HepG2 (cell line): ENCODE measurements around the gene CHST2. TPM values are rescaled to one million over a fixed set of nuclear protein-coding genes. Genes with fewer than 3 reads are reported as not detected.

ENCODE experiments used
- ATAC-seq: fragments of 200-7000 bp; cut with Tn5 transposase; 3 replicates; pipeline ENCODE4 v1.9.1; 2020; ENCODE audit warnings: mild to moderate bottlenecking, moderate library complexity
- BruUV-seq: library from RNA; stranded (reverse); fragments of 400-500 nt; replicated peaks from 2 replicates; lab custom pipeline; 2021; lab: Mats Ljungman, UMichigan
- CTCF ChIA-PET: fragments of 300-600 bp; formaldehyde crosslinking; extraction: SDS; loops from one replicate; lab custom pipeline; 2021; ENCODE audit warnings: low total read pairs, inconsistent platforms, low intra/inter-chr PET ratio; lab: Yijun Ruan, JAX
- POLR2A ChIA-PET: fragments of 350-600 bp; sonication (Branson Sonifier 250); formaldehyde crosslinking; loops from one replicate; lab custom pipeline; 2020; ENCODE audit warnings: antibody characterized with exemption, inconsistent platforms; lab: Yijun Ruan, JAX
- DNase-seq: peaks from one replicate; pipeline ENCODE4 v3.0.0-alpha.2; 2015; ENCODE audit warnings: low spot score
- FAIRE-seq: peaks from 3 replicates; lab custom pipeline; 2011; peaks lifted over from hg19 to GRCh38; lab: Jason Lieb, UNC
- H2AFZ ChIP-seq: one replicate; pipeline ENCODE4 v1.6.1; 2011; ENCODE audit warnings: low read length, inconsistent platforms
- H3K27ac ChIP-seq: fragments of 300-600 bp; 3 replicates; pipeline ENCODE4 v1.8.0; 2011; ENCODE audit warnings: mixed run types, mild to moderate bottlenecking, mixed read lengths, low read length, inconsistent platforms; ENCODE audit not compliant: insufficient read depth; ENCODE audit errors: extremely low read length
- H3K27me3 ChIP-seq, 2 experiments: fragments of 200-600 bp in 1 of 2; 2 replicates in 1 of 2; 3 replicates in 1 of 2; pipeline versions ENCODE4 v1.6.0 to v1.8.0; 2011; ENCODE audit warnings: low read length in 2 of 2, mild to moderate bottlenecking in 2 of 2, moderate library complexity in 2 of 2, inconsistent platforms in 1 of 2; ENCODE audit not compliant: insufficient read depth in 2 of 2, control insufficient read depth in 1 of 2
- H3K36me3 ChIP-seq, 2 experiments: fragments of 200-600 bp in 1 of 2; replicated peaks in 1 of 2; 2 replicates in 1 of 2; 3 replicates in 1 of 2; pipeline versions ENCODE4 v1.5.1 to v1.8.0; 2011; ENCODE audit warnings: low read length in 2 of 2, inconsistent platforms in 1 of 2; ENCODE audit not compliant: insufficient read depth in 2 of 2, control insufficient read depth in 1 of 2
- H3K4me1 ChIP-seq: 2 replicates; pipeline ENCODE4 v1.5.1; 2012; ENCODE audit warnings: low read length, inconsistent platforms; ENCODE audit not compliant: insufficient read depth
- H3K4me2 ChIP-seq: 2 replicates; pipeline ENCODE4 v1.6.0; 2011; ENCODE audit warnings: low read depth, low read length, inconsistent platforms
- H3K4me3 ChIP-seq, 3 experiments: fragments of 200-600 bp in 1 of 3; sonication (generic), shearing (Covaris generic) in 1 of 3; replicated peaks in 1 of 3; 2 replicates each; pipeline ENCODE4 v1.5.1; 2011 to 2016; ENCODE audit warnings: low read length in 3 of 3, inconsistent platforms in 2 of 3, low read depth in 2 of 3, mild to moderate bottlenecking in 2 of 3, control low read depth in 1 of 3, mixed read lengths in 1 of 3; ENCODE audit not compliant: insufficient read depth in 1 of 3
- H3K79me2 ChIP-seq: one replicate; pipeline ENCODE4 v1.6.1; 2011; ENCODE audit warnings: low read length, inconsistent platforms; ENCODE audit not compliant: insufficient read depth
- H3K9ac ChIP-seq: 2 replicates; pipeline ENCODE4 v1.6.0; 2011; ENCODE audit warnings: mild to moderate bottlenecking, low read depth, low read length, inconsistent platforms; ENCODE audit not compliant: insufficient read depth
- H3K9me3 ChIP-seq: 2 replicates; pipeline ENCODE4 v1.5.1; 2012; ENCODE audit warnings: mild to moderate bottlenecking, low read length
- H4K20me1 ChIP-seq: 2 replicates; pipeline ENCODE4 v1.6.0; 2011; ENCODE audit warnings: inconsistent platforms, mild to moderate bottlenecking, low read length, moderate library complexity; ENCODE audit not compliant: insufficient read depth
- DPF2 ChIP-seq: sonication (generic); formaldehyde crosslinking; IDR thresholded peaks from 2 replicates; pipeline ENCODE4 v1.4.0; 2020; ENCODE audit warnings: mild to moderate bottlenecking, low read depth, missing genetic modification reagents, borderline replicate concordance
- FOXJ3 ChIP-seq: sonication (generic); formaldehyde crosslinking; IDR thresholded peaks from 2 replicates; pipeline ENCODE4 v1.4.0; 2020; ENCODE audit warnings: missing genetic modification reagents, mild to moderate bottlenecking, borderline replicate concordance
- MYPOP ChIP-seq: sonication (generic); formaldehyde crosslinking; IDR thresholded peaks from 2 replicates; pipeline ENCODE4 v1.8.1; 2023; ENCODE audit warnings: mild to moderate bottlenecking, moderate library complexity, missing genetic modification reagents
- RFXAP ChIP-seq: sonication (generic); formaldehyde crosslinking; IDR thresholded peaks from 2 replicates; pipeline ENCODE4 v1.4.0; 2020; ENCODE audit warnings: missing genetic modification reagents, borderline replicate concordance
- STAG1 ChIP-seq: sonication (generic); formaldehyde crosslinking; IDR thresholded peaks from 2 replicates; pipeline ENCODE4 v1.4.0; 2020; ENCODE audit warnings: missing genetic modification reagents
- TSC22D2 ChIP-seq: sonication (generic); formaldehyde crosslinking; IDR thresholded peaks from 2 replicates; pipeline ENCODE4 v1.5.1; 2020; ENCODE audit warnings: missing genetic modification reagents, mild to moderate bottlenecking, borderline replicate concordance
- ZBTB46 ChIP-seq: sonication (generic); formaldehyde crosslinking; IDR thresholded peaks from 2 replicates; pipeline ENCODE4 v1.4.0; 2020; ENCODE audit warnings: mild to moderate bottlenecking, missing genetic modification reagents, borderline replicate concordance
- ZBTB7A ChIP-seq: sonication (generic); formaldehyde crosslinking; IDR thresholded peaks from 2 replicates; pipeline ENCODE4 v1.8.0; 2022; ENCODE audit warnings: mild to moderate bottlenecking, missing genetic modification reagents
- ZNF280D ChIP-seq: sonication (generic); formaldehyde crosslinking; IDR thresholded peaks from 2 replicates; pipeline ENCODE4 v1.5.1; 2020; ENCODE audit warnings: mild to moderate bottlenecking, missing genetic modification reagents
- ZNF503 ChIP-seq: sonication (generic); formaldehyde crosslinking; IDR thresholded peaks from 2 replicates; pipeline ENCODE4 v1.4.0; 2020; ENCODE audit warnings: missing genetic modification reagents
- ZNF577 ChIP-seq: sonication (generic); formaldehyde crosslinking; IDR thresholded peaks from 2 replicates; pipeline ENCODE4 v1.4.0; 2020; ENCODE audit warnings: mild to moderate bottlenecking, low read depth, missing genetic modification reagents, borderline replicate concordance
- ZNF776 ChIP-seq: sonication (generic); formaldehyde crosslinking; IDR thresholded peaks from 2 replicates; pipeline ENCODE4 v1.4.0; 2020; ENCODE audit warnings: mild to moderate bottlenecking, missing genetic modification reagents
- whole genome bisulfite sequencing: methylation state at CpG from one replicate; pipeline ENCODE4 v1.1.6; 2017; ENCODE audit warnings: low lambda C conversion rate; 5-methylcytosine and 5-hydroxymethylcytosine counted together
- in situ Hi-C: cut with HindIII; loops from 2 replicates; pipeline ENCODE4 v1.10.0; 2017; ENCODE audit warnings: low pct_unique_long_range_greater_than_20kb; ENCODE audit not compliant: extremely low pct_ligation_motif_present
- intact Hi-C: fragments of 100-400 bp; cut with micrococcal nuclease; formaldehyde crosslinking; loops from one replicate; pipeline ENCODE4 v1.10.0; 2022; ENCODE audit not compliant: unreplicated experiment
- polyA plus RNA-seq, 8 experiments: library from polyadenylated mRNA; depleted of rRNA in 3 of 8; stranded (reverse) in 7 of 8; unstranded in 1 of 8; fragments of >200 nt; fragmentation: Illumina TruSeq in 4 of 8; extraction: Trizol in 4 of 8; gene quantifications; 2 replicates each; pipeline versions ENCODE4 v1.2.1 to v1.2.3, GENCODE V29; 2011 to 2016; ENCODE audit warnings: low read depth in 4 of 8, missing spikeins in 1 of 8, mixed read lengths in 1 of 8; ENCODE audit not compliant: insufficient read depth in 1 of 8
- total RNA-seq, 5 experiments: library from RNA; depleted of rRNA; stranded (reverse); fragments of >200 nt; fragmentation: Illumina TruSeq; extraction: Trizol; gene quantifications; 2 replicates each; pipeline ENCODE4 v1.2.3, GENCODE V29; 2016; ENCODE audit warnings: low read depth in 1 of 5

Gene CHST2
- total and polyA plus RNA-seq, 2 of the 13 experiments (the other 11 are each of a cell fraction or from before 2014, with no cell fraction given): not detected

GRCh38 chr3:143099690-143100089 is 19.9 kb upstream of the CHST2 start:
- DNase-seq (no peak), FAIRE-seq (no peak), ATAC-seq (no peak)
- 5% methylated on average over 2 of the region's 2 CpGs for WGBS
- BruUV-seq: no TSS peak
- Histone ChIP-seq H3K27me3 (no peaks in the 10 kb centered on the region; a peak in 1 of 5 replicates), H3K79me2 (no peaks in the 10 kb centered on the region), H4K20me1 (no peaks in the 10 kb centered on the region), H3K4me3 (no peak overlapping the region), H3K36me3 (no peaks in the 10 kb centered on the region), H3K27ac (no peak overlapping the region), H3K9me3 (peaks cover 4% of the 10 kb centered on the region; the same call in 1 of the 2 replicates), H3K4me2 (no peak overlapping the region), H3K9ac (no peak overlapping the region), H3K4me1 (no peaks in the 10 kb centered on the region), H2AFZ (no peak overlapping the region)
- ChIA-PET CTCF (no interaction called here), POLR2A (no interaction called here)
- in situ Hi-C loops (no loop called here), intact Hi-C loops (loop anchor here (10.0 kb wide), 1 partner anchor 1285 kb away; no protein-coding TSS in a partner anchor)
- no peak for TF ChIP-seq STAG1
- TF ChIP-seq ZBTB7A (CRISPR knock-in tag): no peak
- TF ChIP-seq TSC22D2 (CRISPR knock-in tag): no peak
- TF ChIP-seq ZBTB46 (CRISPR knock-in tag): no peak
- TF ChIP-seq RFXAP (CRISPR knock-in tag): no peak
- no peak for TF ChIP-seq ZNF280D
- no peak for TF ChIP-seq DPF2 (CRISPR knock-in tag)
- TF ChIP-seq ZNF503 (CRISPR knock-in tag): no peak
- TF ChIP-seq FOXJ3 (CRISPR knock-in tag): no peak
- no peak for TF ChIP-seq MYPOP (CRISPR knock-in tag)
- no peak for TF ChIP-seq ZNF776 (CRISPR knock-in tag)
- TF ChIP-seq ZNF577: no peak
